HEK293T (cell line): ENCODE measurements around the gene FAM78B.

Experiments used
- CTCF ChIA-PET: fragments of 350-600 bp; formaldehyde crosslinking; extraction: SDS; loops from one replicate; lab custom pipeline; 2021; ENCODE audit warnings: antibody characterized with exemption, inconsistent platforms; lab: Yijun Ruan, JAX
- POLR2A ChIA-PET: fragments of 350-600 bp; formaldehyde crosslinking; extraction: SDS; loops from one replicate; lab custom pipeline; 2020; ENCODE audit warnings: antibody characterized with exemption, inconsistent platforms; lab: Yijun Ruan, JAX
- DNase-seq: peaks from one replicate; pipeline ENCODE4 v3.0.0; 2012; ENCODE audit warnings: mixed read lengths; ENCODE audit errors: extremely low spot score
- ARNT ChIP-seq: fragments of 450-650 bp; IDR thresholded peaks from 2 replicates; pipeline ENCODE4 v1.6.1; 2017; ENCODE audit warnings: mild to moderate bottlenecking
- BHLHE40 ChIP-seq: fragments of 450-650 bp; IDR thresholded peaks from 2 replicates; pipeline ENCODE4 v1.6.1; 2016; ENCODE audit warnings: mild to moderate bottlenecking, moderate library complexity, borderline replicate concordance
- CTBP1 ChIP-seq: fragments of 450-650 bp; IDR thresholded peaks from 2 replicates; pipeline ENCODE4 v1.6.1; 2016; ENCODE audit warnings: borderline replicate concordance
- ELF4 ChIP-seq: fragments of 450-650 bp; IDR thresholded peaks from 2 replicates; pipeline ENCODE4 v1.6.1; 2017; ENCODE audit warnings: antibody characterized with exemption
- FOXA1 ChIP-seq: fragments of 450-650 bp; IDR thresholded peaks from 2 replicates; pipeline ENCODE4 v1.6.1; 2016; ENCODE audit warnings: mild to moderate bottlenecking
- FOXK2 ChIP-seq: fragments of 450-650 bp; IDR thresholded peaks from 2 replicates; pipeline ENCODE4 v1.6.1; 2016; ENCODE audit warnings: mild to moderate bottlenecking
- FOXM1 ChIP-seq: fragments of 450-650 bp; IDR thresholded peaks from 2 replicates; pipeline ENCODE4 v1.6.1; 2017; ENCODE audit warnings: mild to moderate bottlenecking, borderline replicate concordance
- HDGF ChIP-seq: fragments of 450-650 bp; IDR thresholded peaks from 2 replicates; pipeline ENCODE4 v1.6.1; 2017; ENCODE audit warnings: antibody characterized with exemption, borderline replicate concordance
- L3MBTL2 ChIP-seq: fragments of 450-650 bp; conservative IDR thresholded peaks from 2 replicates; pipeline ENCODE4 v1.6.1; 2016; ENCODE audit warnings: mild to moderate bottlenecking
- LEF1 ChIP-seq: fragments of 450-650 bp; IDR thresholded peaks from 2 replicates; pipeline ENCODE4 v1.6.1; 2017; ENCODE audit warnings: mild to moderate bottlenecking, borderline replicate concordance
- NFRKB ChIP-seq: fragments of 450-650 bp; IDR thresholded peaks from 2 replicates; pipeline ENCODE4 v1.6.1; 2016; ENCODE audit warnings: mild to moderate bottlenecking, moderate library complexity
- PKNOX1 ChIP-seq: fragments of 450-650 bp; IDR thresholded peaks from 2 replicates; pipeline ENCODE4 v1.6.1; 2016
- SP1 ChIP-seq: fragments of 450-650 bp; IDR thresholded peaks from 2 replicates; pipeline ENCODE4 v1.6.1; 2017
- SUZ12 ChIP-seq: fragments of 450-650 bp; IDR thresholded peaks from 2 replicates; pipeline ENCODE4 v1.6.1; 2016; ENCODE audit warnings: mild to moderate bottlenecking
- TARDBP ChIP-seq: fragments of 450-650 bp; IDR thresholded peaks from 2 replicates; pipeline ENCODE4 v1.6.1; 2016
- ZNF384 ChIP-seq: fragments of 450-650 bp; IDR thresholded peaks from 2 replicates; pipeline ENCODE4 v1.6.1; 2016

Gene FAM78B

GRCh38 chr1:166082601-166083000, 84.2 kb downstream of the FAM78B start:
- TF ChIP-seq BHLHE40 (no peak), LEF1 (no peak), SUZ12 (no peak), ZNF384 (no peak), SP1 (no peak), FOXA1 (no peak), HDGF (no peak), FOXK2 (no peak), ELF4 (no peak), TARDBP (no peak), FOXM1 (no peak), ARNT (no peak), CTBP1 (no peak), NFRKB (no peak), PKNOX1 (no peak)
- POLR2A ChIA-PET, result no interaction called here

GRCh38 chr1:166080967-166081870, 85.6 kb downstream of the FAM78B start:
- no peak for TF ChIP-seq LEF1
- TF ChIP-seq FOXM1, result no peak
- no peak for TF ChIP-seq HDGF
- TF ChIP-seq ZNF384, result no peak
- TF ChIP-seq SP1, result no peak
- TF ChIP-seq SUZ12, result no peak
- TF ChIP-seq FOXK2, result no peak
- TF ChIP-seq TARDBP, result no peak
- no peak for TF ChIP-seq ELF4
- TF ChIP-seq PKNOX1, result no peak
- no peak for TF ChIP-seq BHLHE40
- TF ChIP-seq L3MBTL2, result no peak
- no peak for TF ChIP-seq FOXA1
- TF ChIP-seq CTBP1, result no peak
- no peak for TF ChIP-seq ARNT
- CTCF ChIA-PET, result no interaction called here
- DNase-seq, result no peak
- POLR2A ChIA-PET, result no interaction called here

More at GRCh38 chr1:166082601-166083000, 84.2 kb downstream of the FAM78B start:
- CTCF ChIA-PET, result no interaction called here
- no peak for DNase-seq

- CTCF ChIA-PET, result no interaction called here
- POLR2A ChIA-PET, result no interaction called here
- DNase-seq, result no peak
- TF ChIP-seq FOXK2 (no peak), LEF1 (no peak), ARNT (no peak), ZNF384 (no peak), HDGF (no peak), FOXA1 (no peak), ELF4 (no peak), NFRKB (no peak), PKNOX1 (no peak), FOXM1 (no peak), TARDBP (no peak), CTBP1 (no peak), L3MBTL2 (no peak), BHLHE40 (no peak), SUZ12 (no peak)
Observed at GRCh38 chr1:166080277-166080966, 86.4 kb downstream of the FAM78B start.

GRCh38 chr1:166079276-166079675, 87.5 kb downstream of the FAM78B start:
- ChIA-PET POLR2A (no interaction called here), CTCF (no interaction called here)
- TF ChIP-seq SUZ12, result no peak
- no peak for TF ChIP-seq BHLHE40
- TF ChIP-seq SP1, result no peak
- no peak for TF ChIP-seq ELF4
- TF ChIP-seq FOXK2, result no peak
- no peak for TF ChIP-seq NFRKB
- no peak for TF ChIP-seq HDGF
- TF ChIP-seq PKNOX1, result no peak
- TF ChIP-seq ARNT, result no peak
- no peak for TF ChIP-seq FOXA1
- no peak for TF ChIP-seq LEF1
- no peak for DNase-seq

GRCh38 chr1:166073489-166073888, 93.3 kb downstream of the FAM78B start:
- ChIA-PET POLR2A (no interaction called here), CTCF (no interaction called here)
- DNase-seq, result no peak
- TF ChIP-seq ELF4, result no peak
- no peak for TF ChIP-seq ARNT
